Measurements from ENCODE around the gene METTL16.

METTL16 gene

GRCh38 chr17:2380950-2381649 lies 130.6 kb downstream of the METTL16 start:
- DNase-seq (ENCODE audit: low spot score): no peak

DNA sequence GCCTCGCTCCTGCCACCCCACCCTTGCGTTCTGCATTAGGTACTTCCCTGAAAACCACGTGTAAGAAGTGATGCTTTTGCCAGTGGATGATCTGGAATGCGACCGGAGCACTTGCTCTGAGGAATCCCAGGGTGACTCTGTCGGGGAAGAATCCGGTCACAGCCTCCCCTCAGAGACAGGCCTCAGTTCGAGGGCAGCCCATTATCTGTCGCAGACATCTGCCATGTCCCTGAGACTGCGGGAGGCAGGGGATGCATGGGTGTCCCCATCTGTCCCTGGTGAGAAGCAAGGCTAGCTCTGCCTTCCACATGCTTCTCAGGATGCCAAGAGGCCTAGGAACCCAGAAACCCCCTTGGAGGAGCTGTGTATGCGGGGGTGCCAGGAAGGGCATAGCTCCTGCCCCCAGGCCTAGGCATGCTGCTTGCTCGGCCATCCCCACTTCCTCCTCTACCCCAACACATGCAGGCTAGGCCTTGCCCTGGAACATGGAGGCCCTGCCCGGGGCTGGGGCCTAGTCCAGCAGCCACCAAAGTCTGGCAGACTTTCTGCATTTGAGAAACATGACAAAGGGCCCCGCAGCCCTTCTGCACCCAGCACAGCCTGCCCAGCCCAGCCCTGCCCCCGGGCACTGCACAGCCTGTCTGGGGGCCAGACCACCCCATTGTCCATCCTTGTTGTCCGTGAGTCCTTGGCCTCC lies 131.3 kb downstream of the METTL16 start:
- DNase-seq (ENCODE audit: low spot score): no peak

- DNase-seq (ENCODE audit: low spot score): no peak
These were observed 132.0 kb downstream of the METTL16 start for GRCh38 chr17:2379489-2380225.

DNA sequence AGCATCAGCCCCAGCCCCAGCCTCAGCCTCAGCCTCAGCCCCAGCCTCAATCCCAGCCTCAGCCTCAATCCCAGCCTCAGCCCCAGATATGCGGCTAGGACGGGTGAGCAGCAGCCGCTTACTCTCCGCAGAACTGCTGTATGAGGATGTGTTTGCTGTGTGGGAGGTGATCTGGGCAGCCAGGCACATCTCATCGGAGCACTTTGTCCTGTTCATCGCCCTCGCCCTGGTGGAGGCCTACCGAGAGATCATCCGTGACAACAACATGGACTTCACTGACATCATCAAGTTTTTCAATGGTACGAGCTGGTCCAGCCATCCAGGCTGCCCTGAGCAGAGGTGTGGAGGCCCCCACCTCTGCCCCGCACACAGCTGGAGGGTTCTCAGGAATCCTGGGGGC lies 132.8 kb downstream of the METTL16 start:
- no peak for DNase-seq (ENCODE audit: low spot score)

GRCh38 chr17:2377659-2378058 lies 134.0 kb downstream of the METTL16 start:
- no peak for DNase-seq (ENCODE audit: low spot score)

DNA sequence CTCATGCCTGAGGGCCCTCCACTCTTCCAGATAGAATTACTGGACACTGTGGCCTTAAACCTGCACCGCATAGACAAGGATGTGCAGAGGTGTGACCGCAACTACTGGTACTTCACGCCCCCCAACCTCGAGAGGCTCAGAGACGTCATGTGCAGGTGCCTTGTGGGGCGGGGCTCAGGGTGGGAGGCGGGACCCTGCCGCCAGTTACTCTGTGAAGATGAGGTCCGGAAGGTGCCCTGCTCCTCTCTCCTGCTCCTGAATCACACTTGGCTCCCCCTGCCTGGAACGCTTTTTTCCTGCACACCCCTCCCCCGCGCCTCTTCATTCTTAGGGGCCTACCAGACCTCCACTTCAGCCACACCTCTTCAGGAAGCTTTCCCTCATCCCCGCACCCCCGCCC lies 135.6 kb downstream of the METTL16 start:
- no peak for DNase-seq (ENCODE audit: low spot score)

DNA sequence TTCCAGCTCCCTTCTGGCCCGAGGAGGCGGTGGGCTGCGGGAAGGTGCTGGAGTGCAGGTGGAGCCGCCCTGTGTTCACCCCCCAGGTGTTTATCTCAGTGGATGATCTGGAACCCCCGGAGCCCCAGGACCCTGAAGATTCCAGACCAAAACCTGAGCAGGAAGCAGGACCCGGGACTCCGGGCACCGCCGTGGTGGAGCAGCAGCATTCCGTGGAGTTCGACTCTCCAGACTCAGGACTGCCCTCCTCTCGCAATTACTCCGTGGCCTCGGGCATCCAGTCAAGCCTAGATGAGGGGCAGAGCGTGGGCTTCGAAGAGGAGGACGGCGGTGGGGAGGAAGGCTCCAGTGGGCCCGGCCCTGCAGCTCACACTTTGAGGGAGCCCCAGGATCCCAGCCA lies 136.3 kb downstream of the METTL16 start:
- DNase-seq (ENCODE audit: low spot score): no peak

- no peak for DNase-seq (ENCODE audit: low spot score)
These were observed 137.0 kb downstream of the METTL16 start for GRCh38 chr17:2374549-2375285.

GRCh38 chr17:2373179-2373578 lies 138.5 kb downstream of the METTL16 start:
- DNase-seq (ENCODE audit: low spot score): no peak

- DNase-seq (ENCODE audit: low spot score): no peak
These were observed 139.0 kb downstream of the METTL16 start for GRCh38 chr17:2372681-2373080.

DNA sequence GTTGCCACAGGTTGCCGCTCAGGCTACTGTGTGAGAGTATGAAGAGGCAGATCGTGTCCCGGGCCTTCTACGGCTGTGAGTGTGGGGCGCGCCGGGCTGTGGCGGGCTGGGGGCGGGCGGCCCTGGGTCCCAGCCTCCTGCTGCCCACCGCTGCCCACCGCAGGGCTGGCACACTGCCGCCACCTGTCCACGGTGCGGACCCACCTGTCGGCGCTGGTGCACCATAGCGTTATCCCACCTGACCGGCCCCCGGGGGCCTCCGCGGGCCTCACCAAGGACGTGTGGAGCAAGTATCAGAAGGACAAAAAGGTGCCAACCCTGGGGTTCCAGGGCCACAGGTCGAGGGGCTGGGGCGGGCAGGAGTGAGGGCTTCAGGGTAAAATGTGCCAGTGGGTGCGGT lies 139.5 kb downstream of the METTL16 start:
- DNase-seq (ENCODE audit: low spot score): no peak

- no peak for DNase-seq (ENCODE audit: low spot score)
These were observed 140.2 kb downstream of the METTL16 start for GRCh38 chr17:2371183-2372130.

DNA sequence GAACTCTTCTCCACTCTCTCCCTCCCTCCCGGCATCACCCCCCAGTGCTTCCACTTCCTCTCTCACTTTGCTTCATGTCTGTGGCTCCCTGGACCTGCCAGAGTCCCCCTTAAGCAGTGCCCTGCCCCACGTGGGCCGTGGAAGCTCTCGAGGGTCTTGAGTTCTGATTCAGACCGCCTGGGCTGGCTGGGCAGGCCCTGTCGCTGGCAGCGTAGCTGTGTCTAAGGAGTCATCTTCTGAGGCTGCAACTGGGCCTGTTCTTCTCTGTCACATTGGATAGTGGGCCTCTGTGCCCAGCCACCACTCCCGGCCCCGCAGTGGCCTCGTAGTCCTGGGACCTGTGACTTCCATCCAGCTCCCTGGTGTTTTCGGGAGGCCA lies 141.5 kb downstream of the METTL16 start:
- DNase-seq (ENCODE audit: low spot score): no peak

DNA sequence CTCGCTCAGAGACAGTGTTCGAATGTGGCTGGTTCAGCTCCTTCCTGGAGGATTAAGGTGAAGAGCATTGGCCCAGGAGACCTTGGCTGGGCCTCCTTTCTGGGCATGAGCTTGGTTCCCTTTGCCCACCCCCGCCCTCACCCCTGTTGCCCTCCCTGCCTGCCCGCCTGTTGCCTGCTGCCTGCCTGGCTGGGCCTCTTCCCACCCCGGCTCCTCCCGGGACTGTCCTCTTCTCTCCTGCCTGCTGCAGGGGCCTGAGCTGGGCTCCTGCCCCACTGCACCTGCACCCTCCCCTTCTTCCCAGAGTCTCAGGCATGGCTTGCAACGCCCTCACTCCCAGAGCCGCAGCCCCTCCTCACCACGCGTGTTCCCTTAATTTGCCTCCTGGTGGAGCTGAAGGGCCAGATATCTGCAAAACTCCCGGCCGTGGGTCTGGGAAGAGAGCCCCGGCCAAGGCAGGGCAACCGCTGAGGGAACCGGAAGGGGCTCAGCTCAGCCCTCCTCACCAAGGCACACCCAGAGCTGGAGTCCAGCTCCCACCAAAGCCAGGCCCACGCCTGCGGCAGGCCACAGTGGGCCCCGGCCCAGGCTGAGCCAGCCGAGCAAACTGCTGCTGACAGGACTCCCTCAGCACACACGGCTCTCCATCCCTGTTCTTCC lies 142.0 kb downstream of the METTL16 start:
- DNase-seq (ENCODE audit: low spot score): no peak

GRCh38 chr17:2369039-2369438 lies 142.6 kb downstream of the METTL16 start:
- DNase-seq (ENCODE audit: low spot score): no peak

DNA sequence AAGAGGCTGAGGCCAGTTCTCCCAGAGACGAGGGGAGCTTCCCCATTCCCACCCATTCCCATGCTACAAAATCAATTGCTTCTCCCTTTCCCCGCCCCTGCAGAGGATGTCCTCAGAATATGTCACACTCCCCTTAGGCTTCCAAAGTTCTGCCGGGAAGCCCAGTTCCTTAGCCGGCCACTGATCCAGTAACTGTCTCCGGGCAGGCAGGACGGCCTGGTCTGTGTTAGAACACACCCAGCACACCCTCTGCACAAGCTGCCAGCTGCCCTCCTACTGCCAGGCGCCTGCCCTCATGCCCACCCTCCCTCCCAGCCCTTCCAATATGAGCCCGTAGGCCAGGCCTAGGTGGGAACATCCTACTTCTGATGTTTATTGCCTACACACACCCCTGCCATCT lies 143.3 kb downstream of the METTL16 start:
- no peak for DNase-seq (ENCODE audit: low spot score)

GRCh38 chr17:2366747-2367494 lies 144.8 kb downstream of the METTL16 start:
- peak; percentile 14 for DNase-seq (ENCODE audit: low spot score)
